NCI-H226 (cell line): ENCODE data around the gene ECEL1.
"Not testable (repeated sequence)": the region's sequence is repeated elsewhere in the genome, so short reads cannot be mapped to it uniquely, and the experiment has no call there.

Source experiments
- DNase-seq: peaks from one replicate; pipeline ENCODE4 v3.0.0-alpha.2; 2015

The ECEL1 gene

DNA sequence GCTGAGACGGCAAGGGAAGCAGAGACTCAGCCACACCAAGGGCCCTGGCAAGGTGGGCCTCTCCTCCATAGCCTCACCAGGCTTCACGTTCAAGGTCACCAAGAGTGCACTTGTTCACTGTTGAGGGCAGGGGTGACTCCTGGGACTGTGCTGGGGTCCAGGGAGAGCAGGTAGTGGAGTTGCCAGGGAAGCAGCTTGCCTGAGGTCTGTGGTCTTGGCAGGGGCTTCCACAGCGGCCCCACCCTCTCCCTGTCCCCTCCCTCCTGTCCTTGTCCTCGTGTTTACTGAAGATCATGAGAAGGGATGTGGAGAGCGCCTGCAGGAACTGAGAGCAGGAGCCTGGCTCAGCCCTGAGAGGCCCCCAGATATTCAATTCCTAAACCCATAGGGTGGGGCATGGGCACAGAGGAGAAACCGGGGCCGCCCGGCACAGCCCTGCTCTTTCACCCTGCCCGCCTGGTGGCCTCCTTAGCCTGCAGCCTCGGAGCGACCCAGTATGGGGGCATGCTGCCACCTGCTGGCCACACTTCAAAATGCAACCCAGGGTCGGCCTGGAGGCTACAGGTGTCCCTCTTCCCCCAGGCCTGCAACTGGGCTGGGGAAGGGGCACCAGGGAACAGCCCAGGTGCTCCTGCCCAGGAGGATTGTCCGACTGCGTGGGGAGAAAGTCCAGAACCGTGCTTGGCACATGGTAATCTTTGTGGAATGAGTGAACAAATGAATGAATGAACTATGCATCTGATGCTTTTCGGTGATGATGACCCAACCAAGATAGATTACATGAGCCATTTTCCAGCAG is 47.2 kb downstream of the ECEL1 start:
- DNase-seq, result peak; percentile 65

DNA sequence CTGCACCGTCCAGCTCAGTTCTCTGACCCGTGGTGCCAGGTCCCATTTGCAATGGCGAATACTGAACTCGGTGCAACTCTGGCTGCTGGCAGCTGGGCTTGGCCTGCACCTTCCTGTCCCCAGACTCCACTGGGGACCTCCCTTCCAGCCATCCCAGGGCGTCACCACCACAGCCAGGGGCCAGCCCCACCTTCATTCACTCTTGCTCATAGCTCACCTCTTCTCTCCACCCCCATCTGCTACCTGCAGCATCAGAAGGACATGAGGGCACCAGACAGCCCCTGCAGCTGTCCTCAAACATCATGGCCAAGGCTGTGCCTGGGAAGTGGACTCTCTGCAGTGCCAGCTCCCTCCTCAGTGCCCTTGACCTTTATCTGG is 47.9 kb downstream of the ECEL1 start:
- no peak for DNase-seq

DNA sequence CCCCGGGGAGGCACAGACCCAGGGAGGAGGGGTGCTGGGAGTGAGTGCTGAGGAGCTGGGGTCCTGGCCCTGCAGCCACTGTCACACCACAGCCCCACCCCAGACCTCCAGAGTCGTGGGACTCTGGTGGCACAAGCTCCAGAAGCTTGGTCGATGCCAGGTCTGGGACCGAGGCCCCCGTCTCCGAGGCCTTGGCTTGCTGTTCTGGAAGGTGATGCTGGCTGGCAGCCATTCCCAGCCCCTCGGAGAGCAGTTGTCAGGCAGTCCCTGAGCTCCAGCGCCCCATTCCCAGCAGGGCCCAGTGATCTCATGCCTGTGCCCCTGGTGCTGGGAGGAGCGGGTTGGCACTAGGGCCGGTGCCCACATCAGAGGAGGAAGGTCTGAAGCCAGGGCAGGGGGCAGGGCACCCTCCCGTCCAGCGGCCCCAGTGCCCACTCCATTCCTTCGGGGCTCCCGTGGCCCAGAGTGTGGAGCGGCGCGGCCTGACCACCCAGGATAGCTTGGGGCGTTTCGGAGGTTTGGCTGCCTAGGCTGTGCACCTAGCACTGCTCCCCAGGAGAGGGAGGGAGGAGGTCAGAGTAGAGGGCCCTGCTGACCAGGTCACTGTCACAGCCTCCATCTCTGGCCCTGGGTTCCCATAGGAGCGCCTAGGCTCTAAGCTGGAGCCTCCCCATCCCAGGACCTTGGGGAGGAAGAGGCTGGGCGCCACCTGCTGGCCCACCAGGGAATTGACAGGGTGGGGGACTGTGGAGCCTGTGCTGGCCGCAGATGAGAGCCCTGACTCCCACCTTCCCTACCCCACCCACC is 48.5 kb downstream of the ECEL1 start:
- DNase-seq, result peak; percentile 28

DNA sequence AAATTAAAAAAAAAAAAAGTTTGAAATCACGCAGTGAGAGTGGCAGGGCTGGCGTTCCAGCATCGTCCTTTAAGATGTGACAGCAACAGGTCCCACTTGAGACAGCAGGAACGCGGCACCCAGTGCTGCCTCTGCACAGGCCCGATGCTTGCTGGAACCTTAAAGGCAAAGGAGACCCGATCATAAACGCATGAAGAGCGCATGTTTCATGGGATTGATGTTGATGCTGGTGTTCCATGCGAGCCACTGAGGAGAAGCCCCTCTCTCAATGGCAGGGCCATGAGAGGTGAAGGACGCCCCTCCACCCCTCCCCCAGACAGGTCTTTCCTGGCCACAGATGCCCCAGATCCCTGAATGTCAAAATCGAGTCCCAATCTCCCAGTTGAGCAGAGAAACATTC is 49.5 kb downstream of the ECEL1 start:
- no peak for DNase-seq

DNA sequence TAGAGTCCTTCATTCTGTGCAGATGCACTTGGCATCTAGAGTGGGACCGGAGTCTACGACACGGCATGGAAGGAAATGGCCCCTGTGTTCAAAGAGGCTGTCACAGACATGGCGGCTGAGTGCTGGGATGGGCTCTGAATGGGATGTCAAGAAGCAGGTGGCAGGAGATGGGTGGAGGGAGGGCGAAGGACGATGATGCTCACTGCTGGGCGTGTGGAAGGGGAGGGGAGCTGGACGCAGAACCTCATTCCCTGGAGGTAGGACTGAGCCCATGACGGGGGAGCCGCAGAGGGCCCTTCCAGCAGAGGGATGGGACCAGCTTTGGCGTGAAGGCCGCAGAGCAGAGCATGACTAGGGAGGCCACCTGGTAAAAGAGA is 50.5 kb downstream of the ECEL1 start:
- DNase-seq, result no peak

DNA sequence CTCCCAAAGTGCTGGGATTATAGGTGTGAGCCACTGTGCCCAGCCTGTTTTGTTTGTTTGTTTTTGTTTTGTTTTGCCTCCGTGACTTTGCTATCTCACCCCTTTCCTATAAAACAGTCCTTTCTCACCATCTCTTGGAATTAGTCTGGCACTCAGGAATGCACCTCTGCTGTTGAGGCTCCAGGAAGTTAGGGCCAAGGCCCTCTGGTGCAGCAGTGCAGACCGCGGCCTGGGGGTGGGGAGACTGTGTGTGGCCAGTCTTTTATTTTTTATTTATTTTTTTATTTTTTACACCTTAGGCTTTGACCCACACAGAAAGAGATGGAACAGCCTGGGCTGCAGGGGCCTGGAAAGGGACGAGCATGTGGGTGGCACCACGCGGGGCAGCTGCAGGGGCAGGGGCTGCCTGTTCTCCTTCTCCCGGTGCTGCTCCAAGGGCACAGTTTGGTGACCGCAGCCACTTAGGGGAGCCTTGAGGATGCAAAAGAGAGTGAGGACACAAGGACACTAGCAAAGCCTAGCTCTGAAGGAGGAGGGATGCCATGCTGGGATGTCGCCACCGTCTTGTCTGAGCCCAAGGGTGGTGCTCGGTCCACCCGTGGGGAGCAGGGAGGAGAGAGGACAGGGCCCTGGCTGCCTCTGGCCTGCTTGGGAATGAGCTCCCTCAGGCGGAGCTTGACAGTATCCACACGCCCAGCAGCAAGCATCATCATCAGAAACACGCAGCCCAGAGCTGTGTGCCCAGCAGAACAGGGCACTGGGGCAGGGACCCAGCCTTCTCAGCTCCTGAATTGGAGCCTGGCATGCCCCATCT is 51.0 kb downstream of the ECEL1 start:
- DNase-seq, result no peak

DNA sequence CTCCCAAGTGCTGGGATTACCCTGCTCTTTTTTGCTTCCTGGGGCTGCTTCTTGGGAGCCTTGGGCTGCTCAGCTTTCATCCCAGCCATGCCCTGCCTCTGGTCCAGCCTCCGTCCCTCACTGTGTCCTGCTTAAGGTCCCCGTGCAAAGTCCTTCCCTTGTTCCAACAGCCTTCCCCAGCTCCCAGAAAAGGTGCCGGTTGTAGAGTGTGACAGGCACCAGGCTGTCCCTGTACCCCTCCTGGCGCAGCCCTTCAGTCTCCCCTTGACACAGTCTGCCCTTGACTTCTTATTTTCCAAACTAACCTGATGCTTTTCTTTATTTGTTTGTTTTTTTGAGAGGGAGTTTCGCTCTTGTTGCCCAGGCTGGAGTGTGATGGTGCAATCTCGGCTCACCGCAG is 51.8 kb downstream of the ECEL1 start:
- no peak for DNase-seq

DNA sequence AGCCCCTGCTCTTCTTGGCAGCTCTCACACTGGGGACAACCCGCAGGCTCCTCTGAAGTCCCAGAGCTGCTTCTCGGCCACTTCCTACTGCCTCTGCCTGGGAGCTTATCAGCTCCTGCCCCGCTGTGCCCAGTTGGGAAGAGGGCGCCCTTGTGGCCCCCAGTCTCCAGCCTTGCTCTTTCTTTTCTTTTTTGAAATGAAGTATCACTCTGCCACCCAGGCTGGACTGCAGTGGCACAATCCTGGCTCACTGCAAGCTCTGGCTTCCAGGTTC is 52.3 kb downstream of the ECEL1 start:
- DNase-seq, result no peak

DNA sequence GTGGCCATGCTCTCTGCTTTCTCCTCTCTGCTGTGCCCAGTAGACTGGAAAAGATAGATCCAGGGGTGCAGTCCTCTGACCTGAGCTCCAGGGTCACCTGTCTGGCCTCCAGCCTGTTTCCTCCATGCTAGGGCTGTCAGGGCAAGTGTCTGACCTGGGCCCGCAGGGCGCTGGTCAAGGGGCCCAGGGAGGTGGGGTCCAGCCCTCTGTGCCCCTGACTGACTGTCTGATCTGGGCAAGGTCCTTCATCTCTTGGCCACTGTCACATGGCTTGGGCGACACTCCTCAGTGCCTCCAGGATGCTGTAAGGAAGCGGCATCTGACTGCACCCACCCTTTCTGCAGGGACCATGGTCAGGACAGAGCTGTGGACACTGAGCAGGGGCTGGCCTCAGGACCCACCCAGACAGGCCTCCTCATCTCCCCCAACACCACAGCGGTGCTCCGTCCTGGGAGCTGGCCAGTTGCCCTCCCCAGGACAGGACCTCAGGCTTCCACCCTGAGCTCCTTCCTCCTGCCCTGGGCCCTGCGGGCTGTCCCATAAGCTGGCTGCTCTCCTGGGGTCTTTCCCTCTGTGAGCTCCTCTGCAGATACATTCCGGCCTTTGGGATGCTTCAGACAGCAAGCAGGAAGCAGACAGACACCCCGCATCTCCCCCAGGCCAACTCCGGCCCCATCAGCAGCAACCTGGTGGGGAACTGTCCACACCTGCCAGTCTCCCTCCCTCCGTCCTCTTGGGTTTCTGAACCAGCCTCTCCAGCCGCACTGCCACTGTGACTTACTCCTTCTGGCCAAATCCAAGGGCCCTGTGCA is 52.9 kb downstream of the ECEL1 start:
- DNase-seq, result no peak

DNA sequence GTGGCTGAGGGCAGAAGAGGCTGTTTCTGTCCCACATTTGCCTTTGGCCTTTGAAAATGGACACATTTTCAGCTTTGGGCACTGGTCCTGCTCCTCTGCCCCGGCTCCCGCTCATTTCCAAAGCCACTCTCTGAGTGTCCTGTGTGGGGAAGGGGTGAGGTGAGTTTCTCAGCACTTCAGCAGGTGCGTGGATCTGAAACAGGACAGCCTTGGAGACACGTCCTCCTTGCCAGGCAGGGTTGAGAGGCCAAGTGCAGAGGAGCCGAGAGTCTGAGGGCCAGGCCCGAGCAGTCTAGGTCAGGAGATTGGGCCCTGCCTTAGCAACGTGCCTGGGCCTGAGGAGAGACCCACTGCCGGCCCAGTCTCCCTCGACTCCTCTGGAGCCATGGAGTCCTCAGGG is 53.5 kb downstream of the ECEL1 start:
- no peak for DNase-seq

DNA sequence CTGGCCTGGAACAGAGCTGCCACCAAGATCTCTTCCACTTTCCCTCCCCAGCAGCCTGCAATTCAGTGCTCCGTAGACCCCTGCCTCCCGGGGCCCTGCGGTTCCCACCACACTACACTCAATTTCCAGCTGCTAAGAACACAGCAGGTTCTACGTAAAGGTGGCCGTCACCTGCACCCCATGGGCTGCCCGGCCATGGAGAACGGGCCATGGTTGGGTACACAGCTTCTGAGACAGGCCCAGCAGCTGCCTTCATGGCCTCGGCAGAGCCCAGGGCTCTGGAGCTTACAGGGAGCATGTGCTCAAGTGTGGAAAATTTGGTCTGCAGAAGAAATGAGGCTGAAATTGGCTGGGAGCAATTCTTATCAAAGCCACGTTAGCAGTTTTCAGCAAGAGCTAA is 54.0 kb downstream of the ECEL1 start:
- not testable (repeated sequence) for DNase-seq

DNA sequence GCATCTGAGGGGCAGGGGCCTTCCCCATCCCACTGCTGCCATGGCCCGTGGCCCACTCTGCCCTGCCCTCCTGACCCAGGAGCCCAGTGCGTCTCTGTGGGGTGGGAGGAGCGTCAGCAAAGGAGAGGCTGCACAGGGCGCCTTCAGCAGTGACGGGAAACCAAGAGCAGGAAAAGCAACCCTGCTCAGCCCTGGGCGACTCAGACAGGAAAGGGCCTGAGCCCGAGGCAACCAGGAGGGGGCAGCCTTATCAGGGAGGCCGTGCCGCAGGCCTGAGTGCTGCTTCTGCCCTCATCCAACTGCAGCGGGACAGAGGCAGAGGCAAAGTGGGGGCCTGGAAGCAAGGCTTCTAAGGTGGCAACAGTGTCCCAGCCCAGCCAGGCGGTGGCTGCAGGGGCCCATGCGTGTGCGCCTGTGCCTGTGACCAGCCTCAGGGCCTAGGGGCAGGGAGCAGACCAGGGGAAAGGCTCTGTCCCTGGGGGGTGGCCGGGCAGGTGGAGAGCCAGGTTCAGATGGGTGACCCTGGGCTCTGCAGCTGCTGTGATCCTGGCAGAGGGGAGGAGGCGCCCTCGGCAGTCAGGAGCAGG is 54.9 kb downstream of the ECEL1 start:
- peak; percentile 45 for DNase-seq

DNA sequence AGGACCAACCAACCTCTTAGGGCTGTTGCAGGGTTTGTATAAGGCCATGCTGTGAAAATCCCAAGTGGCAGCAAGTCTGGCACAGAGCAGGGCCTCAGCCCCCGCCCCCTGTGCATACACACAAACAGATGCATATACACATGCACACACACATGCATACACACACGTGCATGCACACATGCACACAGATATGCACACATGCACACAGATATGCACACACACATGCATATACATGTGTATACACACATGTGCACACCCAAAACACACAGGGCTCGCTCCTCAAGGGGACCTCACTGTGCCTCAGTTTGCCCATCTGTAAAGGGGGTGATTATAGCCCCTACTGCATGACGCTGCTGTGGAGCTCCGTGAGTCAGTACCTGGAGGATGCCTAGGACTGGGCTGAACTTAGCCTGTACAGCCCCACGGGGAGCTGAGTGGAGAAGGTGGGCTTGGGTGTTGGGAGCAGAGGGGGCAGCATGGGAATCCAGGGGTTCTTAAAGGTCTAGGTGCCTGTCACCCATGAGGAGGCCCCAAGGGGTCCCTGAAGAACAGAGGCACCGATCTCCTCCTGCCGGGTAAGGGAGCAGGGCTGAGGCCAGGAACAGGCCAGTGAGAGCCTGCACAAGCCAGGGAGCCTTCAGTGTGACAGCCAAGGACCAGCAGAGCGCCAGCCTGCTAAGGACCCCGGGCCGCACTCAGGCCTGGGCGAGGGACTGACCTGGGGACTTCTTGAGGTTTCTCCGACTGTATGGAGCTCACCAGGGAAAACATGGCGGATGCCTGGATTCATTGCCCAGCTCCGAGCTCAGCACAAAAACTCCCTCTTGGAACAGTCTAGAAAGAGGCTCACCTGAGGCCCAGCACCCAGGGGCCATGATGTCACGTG is 55.7 kb downstream of the ECEL1 start:
- DNase-seq, result no peak
